ENCODE results near the gene ADGRG1.

The ADGRG1 gene

DNA sequence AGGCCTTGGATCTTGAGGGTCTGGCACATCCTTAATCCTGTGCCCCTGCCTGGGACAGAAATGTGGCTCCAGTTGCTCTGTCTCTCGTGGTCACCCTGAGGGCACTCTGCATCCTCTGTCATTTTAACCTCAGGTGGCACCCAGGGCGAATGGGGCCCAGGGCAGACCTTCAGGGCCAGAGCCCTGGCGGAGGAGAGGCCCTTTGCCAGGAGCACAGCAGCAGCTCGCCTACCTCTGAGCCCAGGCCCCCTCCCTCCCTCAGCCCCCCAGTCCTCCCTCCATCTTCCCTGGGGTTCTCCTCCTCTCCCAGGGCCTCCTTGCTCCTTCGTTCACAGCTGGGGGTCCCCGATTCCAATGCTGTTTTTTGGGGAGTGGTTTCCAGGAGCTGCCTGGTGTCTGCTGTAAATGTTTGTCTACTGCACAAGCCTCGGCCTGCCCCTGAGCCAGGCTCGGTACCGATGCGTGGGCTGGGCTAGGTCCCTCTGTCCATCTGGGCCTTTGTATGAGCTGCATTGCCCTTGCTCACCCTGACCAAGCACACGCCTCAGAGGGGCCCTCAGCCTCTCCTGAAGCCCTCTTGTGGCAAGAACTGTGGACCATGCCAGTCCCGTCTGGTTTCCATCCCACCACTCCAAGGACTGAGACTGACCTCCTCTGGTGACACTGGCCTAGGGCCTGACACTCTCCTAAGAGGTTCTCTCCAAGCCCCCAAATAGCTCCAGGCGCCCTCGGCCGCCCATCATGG lies 35.7 kb downstream of the ADGRG1 start:
- no peak overlapping the region for H3K27ac ChIP-seq
- H3K4me1 ChIP-seq, result no peaks in the 10 kb centered on the region
- TF ChIP-seq, protein P1, sequence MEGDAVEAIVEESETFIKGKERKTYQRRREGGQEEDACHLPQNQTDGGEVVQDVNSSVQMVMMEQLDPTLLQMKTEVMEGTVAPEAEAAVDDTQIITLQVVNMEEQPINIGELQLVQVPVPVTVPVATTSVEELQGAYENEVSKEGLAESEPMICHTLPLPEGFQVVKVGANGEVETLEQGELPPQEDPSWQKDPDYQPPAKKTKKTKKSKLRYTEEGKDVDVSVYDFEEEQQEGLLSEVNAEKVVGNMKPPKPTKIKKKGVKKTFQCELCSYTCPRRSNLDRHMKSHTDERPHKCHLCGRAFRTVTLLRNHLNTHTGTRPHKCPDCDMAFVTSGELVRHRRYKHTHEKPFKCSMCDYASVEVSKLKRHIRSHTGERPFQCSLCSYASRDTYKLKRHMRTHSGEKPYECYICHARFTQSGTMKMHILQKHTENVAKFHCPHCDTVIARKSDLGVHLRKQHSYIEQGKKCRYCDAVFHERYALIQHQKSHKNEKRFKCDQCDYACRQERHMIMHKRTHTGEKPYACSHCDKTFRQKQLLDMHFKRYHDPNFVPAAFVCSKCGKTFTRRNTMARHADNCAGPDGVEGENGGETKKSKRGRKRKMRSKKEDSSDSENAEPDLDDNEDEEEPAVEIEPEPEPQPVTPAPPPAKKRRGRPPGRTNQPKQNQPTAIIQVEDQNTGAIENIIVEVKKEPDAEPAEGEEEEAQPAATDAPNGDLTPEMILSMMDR (IDR thresholded peaks at IDR 0.05), result no peak
- no peaks in the 10 kb centered on the region for H3K9me3 ChIP-seq
- H3K4me3 ChIP-seq, result no peak overlapping the region
- intact Hi-C loops (cut with DNase I; ENCODE audit: low total_unique reads), result no loop called here
- peaks cover 0 to 56% (median 0%) of the 10 kb centered on the region in 3 donors for H3K36me3 ChIP-seq
- DNase-seq, result no peak
- H3K27me3 ChIP-seq, result peaks cover 0 to 17% of the 10 kb centered on the region in 2 donors

DNA sequence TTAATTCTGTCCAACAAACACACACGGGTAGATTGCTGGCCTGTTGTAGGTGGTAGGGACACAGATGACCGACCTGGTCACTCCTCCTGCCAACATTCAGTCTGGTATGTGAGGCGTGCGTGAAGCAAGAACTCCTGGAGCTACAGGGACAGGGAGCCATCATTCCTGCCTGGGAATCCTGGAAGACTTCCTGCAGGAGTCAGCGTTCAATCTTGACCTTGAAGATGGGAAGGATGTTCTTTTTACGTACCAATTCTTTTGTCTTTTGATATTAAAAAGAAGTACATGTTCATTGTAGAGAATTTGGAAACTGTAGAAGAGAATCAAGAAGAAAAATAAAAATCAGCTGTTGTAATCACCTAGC lies 36.2 kb downstream of the ADGRG1 start:
- peaks cover 0 to 21% of the 10 kb centered on the region in 2 donors for H3K27me3 ChIP-seq
- DNase-seq, result no peak
- H3K4me3 ChIP-seq, result no peak overlapping the region
- no peaks in the 10 kb centered on the region for H3K4me1 ChIP-seq
- TF ChIP-seq, protein P1 (IDR thresholded peaks at IDR 0.05), result no peak
- peaks cover 0 to 51% (median 0%) of the 10 kb centered on the region in 3 donors for H3K36me3 ChIP-seq
- H3K9me3 ChIP-seq, result no peaks in the 10 kb centered on the region
- H3K27ac ChIP-seq, result no peak overlapping the region
- intact Hi-C loops (cut with DNase I; ENCODE audit: low total_unique reads), result no loop called here

DNA sequence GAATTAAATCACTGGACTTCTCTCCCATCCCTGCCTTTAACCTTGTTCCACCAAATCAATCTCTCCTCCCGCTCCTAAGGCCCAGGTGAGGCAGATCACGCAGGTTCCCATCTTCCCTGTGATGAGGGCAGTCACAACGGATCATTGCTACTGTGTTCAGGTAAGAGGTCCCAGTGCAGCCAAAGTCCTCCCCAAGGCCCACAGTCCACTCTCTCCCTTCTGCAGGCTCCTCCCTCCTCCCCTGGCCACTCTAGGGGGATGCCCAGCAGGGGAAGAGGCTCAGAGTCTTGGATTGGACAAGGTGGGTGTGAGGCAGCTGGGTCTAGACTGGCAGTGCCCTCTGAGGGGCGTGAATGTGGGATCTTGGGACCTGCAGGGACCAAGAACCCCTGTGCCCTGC lies 37.1 kb downstream of the ADGRG1 start:
- Histone ChIP-seq H3K4me3 (no peak overlapping the region), H3K4me1 (no peaks in the 10 kb centered on the region), H3K36me3 (peaks cover 0 to 42% (median 0%) of the 10 kb centered on the region in 3 donors), H3K9me3 (no peaks in the 10 kb centered on the region), H3K27ac (no peak overlapping the region), H3K27me3 (peaks cover 0 to 23% of the 10 kb centered on the region in 2 donors)
- DNase-seq, result no peak
- TF ChIP-seq, protein P1 (IDR thresholded peaks at IDR 0.05), result no peak
- intact Hi-C loops (cut with DNase I; ENCODE audit: low total_unique reads), result no loop called here

DNA sequence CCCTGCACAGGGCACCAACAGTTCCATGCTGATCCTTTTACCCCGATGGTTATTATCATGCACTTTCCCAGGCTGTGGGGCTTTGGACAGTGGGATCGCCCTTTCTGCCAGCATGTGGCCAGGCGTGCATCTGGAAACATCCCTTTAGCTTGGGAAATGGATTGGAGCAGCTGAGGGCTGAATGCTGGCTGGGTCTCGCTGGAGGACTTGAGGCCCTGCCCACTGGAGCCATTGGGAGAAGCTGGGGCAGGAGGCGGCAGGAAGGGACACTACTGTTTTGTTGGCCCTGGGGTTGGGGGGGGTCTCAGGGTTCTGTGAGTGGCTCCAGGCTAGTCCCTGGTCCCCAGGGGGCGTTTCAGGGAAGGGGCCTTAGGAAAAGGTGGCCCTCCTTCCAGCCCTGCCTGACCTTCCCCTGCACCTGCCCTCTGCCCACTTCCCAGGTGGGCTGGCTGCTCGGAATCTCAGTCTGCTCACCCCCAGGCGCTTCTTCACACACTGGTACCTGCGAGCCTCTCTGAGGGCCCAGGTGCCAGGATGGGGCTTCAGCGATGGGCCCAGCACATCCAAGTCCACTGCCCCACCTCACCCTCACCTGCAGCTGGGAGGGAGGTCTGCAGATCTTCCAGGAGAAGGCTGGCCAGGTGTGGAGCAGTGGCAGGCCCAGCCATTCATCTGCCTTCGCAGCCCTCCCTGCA lies 38.1 kb downstream of the ADGRG1 start:
- Histone ChIP-seq H3K4me3 (no peak overlapping the region), H3K36me3 (peaks cover 0 to 32% (median 0%) of the 10 kb centered on the region in 3 donors), H3K27me3 (peaks cover 0 to 23% of the 10 kb centered on the region in 2 donors), H3K4me1 (no peaks in the 10 kb centered on the region), H3K9me3 (no peaks in the 10 kb centered on the region), H3K27ac (no peak overlapping the region)
- intact Hi-C loops (cut with DNase I; ENCODE audit: low total_unique reads), result no loop called here
- DNase-seq, result no peak
- TF ChIP-seq, protein P1 (IDR thresholded peaks at IDR 0.05), result no peak

DNA sequence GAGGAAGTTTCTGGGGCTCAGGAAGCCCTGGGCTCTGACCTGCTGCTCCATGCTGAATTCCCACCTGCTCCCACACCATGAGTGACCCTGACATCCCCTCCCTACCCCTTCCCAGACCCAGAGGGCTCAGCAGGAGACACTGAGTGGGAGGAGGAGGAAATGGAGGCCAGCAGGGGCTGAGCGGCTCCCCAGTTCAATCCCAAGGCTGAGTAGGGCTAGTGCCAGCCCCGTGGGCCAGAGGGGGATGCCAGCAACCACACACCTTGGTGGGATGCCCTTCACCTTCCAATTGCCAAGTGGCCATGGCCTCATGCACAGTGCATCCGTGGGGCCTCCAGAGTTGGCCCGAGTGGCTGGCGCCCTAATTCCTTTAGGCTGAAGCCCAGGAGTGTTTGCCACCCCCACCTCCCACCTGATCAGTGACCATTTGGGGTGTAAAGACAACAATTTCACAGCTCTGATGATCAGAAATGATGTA lies 38.7 kb downstream of the ADGRG1 start:
- H3K4me3 ChIP-seq, result no peak overlapping the region
- peaks cover 0 to 23% of the 10 kb centered on the region in 2 donors for H3K27me3 ChIP-seq
- intact Hi-C loops (cut with DNase I; ENCODE audit: low total_unique reads), result no loop called here
- DNase-seq, result no peak
- TF ChIP-seq, protein P1 (IDR thresholded peaks at IDR 0.05), result no peak
- no peak overlapping the region for H3K27ac ChIP-seq
- no peaks in the 10 kb centered on the region for H3K9me3 ChIP-seq
- no peaks in the 10 kb centered on the region for H3K4me1 ChIP-seq
- H3K36me3 ChIP-seq, result peaks cover 0 to 26% (median 0%) of the 10 kb centered on the region in 3 donors

All from tibial artery (tissue), 4 donors.